Measurements from ENCODE around the gene SPOCK1.
"Not testable (repeated sequence)": the region's sequence is repeated elsewhere in the genome, so short reads cannot be mapped to it uniquely, and the experiment has no call there.

Gene SPOCK1

GRCh38 chr5:137266186-137266585 lies 232.9 kb downstream of the SPOCK1 start:
- DNase-seq (ENCODE audit: low read depth in 2 of 2) = no peak

GRCh38 chr5:137265457-137265856 lies 233.7 kb downstream of the SPOCK1 start:
- DNase-seq (ENCODE audit: low read depth in 2 of 2) = no peak

- DNase-seq (ENCODE audit: low read depth in 2 of 2) = no peak
Observed at GRCh38 chr5:137264573-137264972, 234.6 kb downstream of the SPOCK1 start.

- no peak for DNase-seq (ENCODE audit: low read depth in 2 of 2)
Observed at GRCh38 chr5:137264041-137264440, 235.1 kb downstream of the SPOCK1 start.

GRCh38 chr5:137263371-137264005 lies 235.6 kb downstream of the SPOCK1 start:
- DNase-seq (ENCODE audit: low read depth in 2 of 2) = no peak

- DNase-seq (ENCODE audit: low read depth in 2 of 2) = no peak
Observed at GRCh38 chr5:137262818-137263217, 236.3 kb downstream of the SPOCK1 start.

GRCh38 chr5:137260820-137261695 lies 238.1 kb downstream of the SPOCK1 start:
- no peak for DNase-seq (ENCODE audit: low read depth in 2 of 2)

GRCh38 chr5:137259115-137259514 lies 240.0 kb downstream of the SPOCK1 start:
- DNase-seq (ENCODE audit: low read depth in 2 of 2) = not testable (repeated sequence)

- DNase-seq (ENCODE audit: low read depth in 2 of 2) = no peak
Observed at GRCh38 chr5:137254119-137255090, 244.7 kb downstream of the SPOCK1 start.

GRCh38 chr5:137252512-137252911 lies 246.6 kb downstream of the SPOCK1 start:
- no peak for DNase-seq (ENCODE audit: low read depth in 2 of 2)

GRCh38 chr5:137250421-137250820 lies 248.7 kb downstream of the SPOCK1 start:
- DNase-seq (ENCODE audit: low read depth in 2 of 2) = no peak

- no peak for DNase-seq (ENCODE audit: low read depth in 2 of 2)
Observed at GRCh38 chr5:137248527-137248926, 250.6 kb downstream of the SPOCK1 start.

- DNase-seq (ENCODE audit: low read depth in 2 of 2) = no peak
Observed at GRCh38 chr5:137245438-137245837, 253.7 kb downstream of the SPOCK1 start.

- no peak for DNase-seq (ENCODE audit: low read depth in 2 of 2)
Observed at GRCh38 chr5:137240285-137240684, 258.8 kb downstream of the SPOCK1 start.

- DNase-seq (ENCODE audit: low read depth in 2 of 2) = no peak
Observed at GRCh38 chr5:137236849-137237507, 262.1 kb downstream of the SPOCK1 start.

- no peak for DNase-seq (ENCODE audit: low read depth in 2 of 2)
Observed at GRCh38 chr5:137236252-137236651, 262.9 kb downstream of the SPOCK1 start.

- no peak for DNase-seq (ENCODE audit: low read depth in 2 of 2)
Observed at GRCh38 chr5:137234973-137235943, 263.9 kb downstream of the SPOCK1 start.

- DNase-seq (ENCODE audit: low read depth in 2 of 2) = no peak
Observed at GRCh38 chr5:137233726-137234125, 265.4 kb downstream of the SPOCK1 start.

- not testable (repeated sequence) for DNase-seq (ENCODE audit: low read depth in 2 of 2)
Observed at GRCh38 chr5:137233304-137233703, 265.8 kb downstream of the SPOCK1 start.

GRCh38 chr5:137231540-137231939 lies 267.6 kb downstream of the SPOCK1 start:
- DNase-seq (ENCODE audit: low read depth in 2 of 2) = no peak
